ENCODE measurements around the gene CD300LF. TPM values are rescaled to one million over a fixed set of nuclear protein-coding genes. Genes with fewer than 3 reads are reported as not detected.

CD300LF gene
- total RNA-seq, 1 donor from 2014 or later: not detected

DNA sequence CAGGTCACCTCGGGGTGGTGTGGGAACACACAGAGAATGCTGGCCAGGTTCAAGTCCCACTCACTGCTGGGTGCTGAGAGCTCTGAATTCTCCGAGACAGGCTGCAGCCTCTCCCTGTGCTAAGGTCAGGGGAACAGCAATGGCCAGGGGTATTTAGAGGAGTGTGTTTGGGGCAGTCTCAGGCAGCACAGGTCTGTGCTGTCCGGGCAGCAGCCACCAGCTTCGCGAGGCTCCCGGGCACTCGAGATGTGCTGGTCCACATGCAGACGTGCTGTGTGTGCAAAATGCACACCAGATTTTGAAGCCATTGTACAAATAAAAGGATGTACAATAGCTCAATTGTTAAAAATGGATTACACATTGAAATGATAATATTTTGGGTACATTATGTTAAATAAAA lies 42.8 kb upstream of the CD300LF start:
- no peak for DNase-seq
- Mint-ChIP-seq H3K4me3 (ENCODE audit: unreplicated experiment) (no peak overlapping the region), H3K4me1 (ENCODE audit: low read depth, unreplicated experiment) (peaks cover 9% of the 10 kb centered on the region), H3K9me3 (ENCODE audit: unreplicated experiment) (peaks cover 5% of the 10 kb centered on the region), H3K27ac (ENCODE audit: unreplicated experiment) (no peak overlapping the region), H3K36me3 (ENCODE audit: unreplicated experiment) (no peaks in the 10 kb centered on the region), H3K27me3 (ENCODE audit: unreplicated experiment) (peaks cover 3% of the 10 kb centered on the region)
- TF ChIP-seq, protein P1, sequence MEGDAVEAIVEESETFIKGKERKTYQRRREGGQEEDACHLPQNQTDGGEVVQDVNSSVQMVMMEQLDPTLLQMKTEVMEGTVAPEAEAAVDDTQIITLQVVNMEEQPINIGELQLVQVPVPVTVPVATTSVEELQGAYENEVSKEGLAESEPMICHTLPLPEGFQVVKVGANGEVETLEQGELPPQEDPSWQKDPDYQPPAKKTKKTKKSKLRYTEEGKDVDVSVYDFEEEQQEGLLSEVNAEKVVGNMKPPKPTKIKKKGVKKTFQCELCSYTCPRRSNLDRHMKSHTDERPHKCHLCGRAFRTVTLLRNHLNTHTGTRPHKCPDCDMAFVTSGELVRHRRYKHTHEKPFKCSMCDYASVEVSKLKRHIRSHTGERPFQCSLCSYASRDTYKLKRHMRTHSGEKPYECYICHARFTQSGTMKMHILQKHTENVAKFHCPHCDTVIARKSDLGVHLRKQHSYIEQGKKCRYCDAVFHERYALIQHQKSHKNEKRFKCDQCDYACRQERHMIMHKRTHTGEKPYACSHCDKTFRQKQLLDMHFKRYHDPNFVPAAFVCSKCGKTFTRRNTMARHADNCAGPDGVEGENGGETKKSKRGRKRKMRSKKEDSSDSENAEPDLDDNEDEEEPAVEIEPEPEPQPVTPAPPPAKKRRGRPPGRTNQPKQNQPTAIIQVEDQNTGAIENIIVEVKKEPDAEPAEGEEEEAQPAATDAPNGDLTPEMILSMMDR (IDR thresholded peaks at IDR 0.05; ENCODE audit: partially characterized antibody, unreplicated experiment): no peak

DNA sequence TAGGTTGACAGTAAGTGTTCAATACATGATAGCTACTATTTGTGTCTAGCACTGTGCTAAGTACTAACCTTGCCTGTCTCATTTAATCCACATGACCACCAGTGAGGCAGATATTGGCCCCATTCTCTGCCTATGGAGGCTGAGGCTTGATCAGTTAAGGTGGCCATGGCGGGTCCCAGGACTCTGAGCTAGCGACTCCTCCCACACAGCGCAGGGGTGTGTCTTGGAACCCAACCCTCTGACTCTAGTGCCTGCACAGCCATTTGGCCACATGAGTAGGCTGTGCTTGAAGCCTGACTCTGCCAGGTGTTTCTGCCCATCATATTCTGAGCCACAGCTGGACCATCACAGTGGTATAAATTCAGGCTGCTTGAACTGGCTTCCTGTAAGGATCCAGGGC lies 42.1 kb upstream of the CD300LF start:
- H3K9me3 Mint-ChIP-seq (ENCODE audit: unreplicated experiment): peaks cover 5% of the 10 kb centered on the region
- H3K36me3 Mint-ChIP-seq (ENCODE audit: unreplicated experiment): no peaks in the 10 kb centered on the region
- TF ChIP-seq, protein P1 (IDR thresholded peaks at IDR 0.05; ENCODE audit: partially characterized antibody, unreplicated experiment): no peak
- H3K27me3 Mint-ChIP-seq (ENCODE audit: unreplicated experiment): peaks cover 3% of the 10 kb centered on the region
- peaks cover 8% of the 10 kb centered on the region for H3K4me1 Mint-ChIP-seq (ENCODE audit: low read depth, unreplicated experiment)
- no peak overlapping the region for H3K27ac Mint-ChIP-seq (ENCODE audit: unreplicated experiment)
- no peak overlapping the region for H3K4me3 Mint-ChIP-seq (ENCODE audit: unreplicated experiment)
- no peak for DNase-seq

DNA sequence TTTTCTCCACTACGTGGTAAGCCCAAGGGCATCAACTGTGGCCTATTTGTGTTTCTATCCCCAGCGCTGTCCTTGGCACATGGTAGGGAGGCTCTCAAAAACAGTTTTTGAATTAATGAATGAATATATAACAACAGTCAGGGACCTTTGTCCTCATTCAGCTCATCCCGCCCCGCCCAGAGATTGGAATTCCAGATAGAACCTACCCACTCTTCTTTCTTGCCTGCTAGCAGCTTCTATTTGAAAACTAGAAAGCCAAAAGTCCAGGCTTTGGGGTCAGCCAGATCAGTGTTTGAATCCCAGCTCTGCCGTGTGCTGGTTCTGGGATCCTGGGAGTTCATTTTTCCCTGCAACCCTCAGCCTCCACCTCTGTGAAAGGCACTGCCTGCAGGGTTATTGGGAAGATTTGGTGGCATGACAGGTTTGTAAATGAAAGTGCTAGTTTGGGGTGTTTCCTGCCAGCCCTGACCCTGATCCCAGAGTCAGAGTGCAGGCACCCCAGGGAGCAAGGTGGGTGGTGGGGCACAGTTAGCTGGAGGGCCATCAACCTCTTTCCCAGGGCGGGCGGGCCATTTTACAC lies 40.2 kb upstream of the CD300LF start:
- no peak for DNase-seq
- Mint-ChIP-seq H3K27me3 (ENCODE audit: unreplicated experiment) (peaks cover 3% of the 10 kb centered on the region), H3K4me1 (ENCODE audit: low read depth, unreplicated experiment) (peaks cover 5% of the 10 kb centered on the region), H3K36me3 (ENCODE audit: unreplicated experiment) (no peaks in the 10 kb centered on the region), H3K4me3 (ENCODE audit: unreplicated experiment) (no peak overlapping the region), H3K9me3 (ENCODE audit: unreplicated experiment) (peaks cover 8% of the 10 kb centered on the region), H3K27ac (ENCODE audit: unreplicated experiment) (no peak overlapping the region)
- TF ChIP-seq, protein P1 (IDR thresholded peaks at IDR 0.05; ENCODE audit: partially characterized antibody, unreplicated experiment): no peak

DNA sequence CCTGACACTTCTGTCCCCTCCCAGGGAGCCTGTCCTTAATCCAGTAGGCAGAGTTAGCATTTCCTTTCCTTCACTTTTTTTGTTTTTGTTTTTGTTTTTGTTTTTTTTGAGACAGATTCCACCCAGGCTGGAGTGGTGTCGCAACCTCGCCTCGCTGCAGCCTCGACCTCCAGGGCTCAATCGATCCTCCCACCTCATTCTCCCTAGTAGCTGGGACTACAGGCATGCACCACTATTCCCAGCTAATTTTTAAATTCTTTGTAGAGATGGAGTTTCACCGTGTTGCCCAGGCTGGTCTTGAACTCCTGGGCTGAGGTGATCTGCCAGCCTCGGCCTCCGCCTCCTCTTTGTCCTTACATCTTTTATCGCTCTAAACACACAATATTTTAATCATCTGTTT lies 39.7 kb upstream of the CD300LF start:
- H3K4me1 Mint-ChIP-seq (ENCODE audit: low read depth, unreplicated experiment): peaks cover 5% of the 10 kb centered on the region
- no peak overlapping the region for H3K27ac Mint-ChIP-seq (ENCODE audit: unreplicated experiment)
- peaks cover 3% of the 10 kb centered on the region for H3K27me3 Mint-ChIP-seq (ENCODE audit: unreplicated experiment)
- no peaks in the 10 kb centered on the region for H3K36me3 Mint-ChIP-seq (ENCODE audit: unreplicated experiment)
- TF ChIP-seq, protein P1 (IDR thresholded peaks at IDR 0.05; ENCODE audit: partially characterized antibody, unreplicated experiment): no peak
- H3K4me3 Mint-ChIP-seq (ENCODE audit: unreplicated experiment): no peak overlapping the region
- peaks cover 8% of the 10 kb centered on the region for H3K9me3 Mint-ChIP-seq (ENCODE audit: unreplicated experiment)
- no peak for DNase-seq

DNA sequence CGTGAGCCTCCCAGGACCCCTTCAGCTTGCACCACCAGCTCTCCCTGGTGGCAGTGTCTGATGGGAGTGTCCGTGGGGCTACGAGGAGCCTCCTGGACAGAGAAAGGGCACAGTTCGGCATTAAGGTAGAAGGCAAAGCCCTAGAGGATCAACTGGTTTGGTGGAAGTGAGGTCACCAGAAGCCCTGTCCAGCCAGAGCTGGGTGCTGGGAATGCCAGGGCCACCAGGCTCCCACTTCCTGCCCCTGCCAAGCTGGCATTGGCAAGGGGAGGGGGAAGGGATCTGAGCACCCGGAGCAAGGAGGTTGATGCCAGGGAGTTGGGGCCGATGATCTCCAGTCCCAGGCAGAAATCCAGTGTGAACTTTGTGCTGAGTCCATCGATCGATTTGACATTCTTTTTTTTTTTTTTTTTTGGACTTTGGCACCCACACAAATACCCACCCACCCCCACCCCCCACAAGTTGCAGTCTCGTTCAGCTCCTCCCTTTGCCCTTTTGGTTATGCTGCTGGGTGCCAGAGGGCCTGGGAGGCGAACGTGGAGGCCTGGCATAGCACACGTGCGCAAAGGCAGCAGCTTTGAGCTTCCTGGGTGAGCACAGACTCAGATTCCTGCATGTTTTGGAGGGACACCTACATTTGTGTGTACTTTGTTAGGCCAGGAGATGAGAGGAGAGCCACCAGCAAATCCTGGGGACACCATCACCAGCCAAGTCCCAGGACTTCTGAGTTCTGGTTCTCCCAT lies 37.8 kb upstream of the CD300LF start:
- Mint-ChIP-seq H3K4me3 (ENCODE audit: unreplicated experiment) (peak overlapping the region; percentile 87), H3K27ac (ENCODE audit: unreplicated experiment) (no peak overlapping the region), H3K9me3 (ENCODE audit: unreplicated experiment) (peaks cover 8% of the 10 kb centered on the region), H3K4me1 (ENCODE audit: low read depth, unreplicated experiment) (peaks cover 7% of the 10 kb centered on the region), H3K27me3 (ENCODE audit: unreplicated experiment) (peaks cover 3% of the 10 kb centered on the region), H3K36me3 (ENCODE audit: unreplicated experiment) (no peaks in the 10 kb centered on the region)
- TF ChIP-seq, protein P1 (IDR thresholded peaks at IDR 0.05; ENCODE audit: partially characterized antibody, unreplicated experiment): no peak
- DNase-seq: no peak
